GM21390 (cell line): ENCODE data around the gene TNFRSF12A.

Experiments used
- ATAC-seq: cut with Tn5 transposase; IDR thresholded peaks from one replicate; pipeline ENCODE4 v1.9.1; 2021; ENCODE audit not compliant: unreplicated experiment

The TNFRSF12A gene

GRCh38 chr16:3010510-3010909 is 9.7 kb upstream of the TNFRSF12A start:
- no peak for ATAC-seq

GRCh38 chr16:3012246-3012645 is 7.9 kb upstream of the TNFRSF12A start:
- no peak for ATAC-seq

GRCh38 chr16:3012828-3013420 is 7.2 kb upstream of the TNFRSF12A start, which contains the start of gene CLDN9:
Gene CLDN9 (plus strand): TSS chr16:3012923. CDS start chr16:3013363, 440 bp downstream.
- no peak for ATAC-seq

- ATAC-seq, result no peak
These were observed 6.6 kb upstream of the TNFRSF12A start for GRCh38 chr16:3013491-3013951.

- no peak for ATAC-seq
These were observed 6.0 kb upstream of the TNFRSF12A start for GRCh38 chr16:3013998-3014690.

- ATAC-seq, result no peak
These were observed 5.2 kb upstream of the TNFRSF12A start for GRCh38 chr16:3014971-3015370.

- no peak for ATAC-seq
These were observed 4.2 kb upstream of the TNFRSF12A start for GRCh38 chr16:3015865-3016521.

- ATAC-seq, result no peak
These were observed 2.8 kb upstream of the TNFRSF12A start for GRCh38 chr16:3017344-3017743.

- no peak for ATAC-seq
These were observed 2.2 kb upstream of the TNFRSF12A start, which contains the start of gene CLDN6 for GRCh38 chr16:3017794-3018506. Gene CLDN6 (minus strand): TSS chr16:3018183. CDS start chr16:3016021, 2,162 bp downstream.

- ATAC-seq, result no peak
These were observed 448 bp upstream of the TNFRSF12A start for GRCh38 chr16:3019594-3020246.

GRCh38 chr16:3020604-3021448 is 658 bp downstream of the TNFRSF12A start:
- ATAC-seq, result no peak

GRCh38 chr16:3021449-3022207 is 1.5 kb downstream of the TNFRSF12A start:
- no peak for ATAC-seq

GRCh38 chr16:3022208-3022683 is 2.1 kb downstream of the TNFRSF12A start:
- ATAC-seq, result no peak

GRCh38 chr16:3022684-3023414 is 2.7 kb downstream of the TNFRSF12A start:
- ATAC-seq, result no peak

- ATAC-seq, result no peak
These were observed 3.2 kb downstream of the TNFRSF12A start for GRCh38 chr16:3023415-3023668.

- ATAC-seq, result peak; percentile 68
These were observed 3.7 kb downstream of the TNFRSF12A start, which contains the start of the genes HCFC1R1 and THOC6 for GRCh38 chr16:3023669-3024478. Gene HCFC1R1 (minus strand): TSS chr16:3023942. CDS start chr16:3023941, 1 bp downstream. Gene THOC6 (plus strand): TSS chr16:3024035. CDS start chr16:3024327, 292 bp downstream.
